Erythroblast (primary cell): Measurements from ENCODE around the gene UCK1.

Experiments
- DNase-seq, 2 experiments: peaks; one replicate each; lab custom pipeline; 2025; lab: John Stamatoyannopoulos, UW
- GATA1 ChIP-seq: IDR thresholded peaks from 2 replicates; pipeline ENCODE4 v1.6.1; 2011; ENCODE audit warnings: low read depth, mild to moderate bottlenecking, control low read depth, low read length, moderate library complexity
- POLR2A ChIP-seq: IDR thresholded peaks from 2 replicates; pipeline ENCODE4 v1.6.1; 2011; ENCODE audit warnings: mild to moderate bottlenecking, low read length

UCK1 gene

DNA sequence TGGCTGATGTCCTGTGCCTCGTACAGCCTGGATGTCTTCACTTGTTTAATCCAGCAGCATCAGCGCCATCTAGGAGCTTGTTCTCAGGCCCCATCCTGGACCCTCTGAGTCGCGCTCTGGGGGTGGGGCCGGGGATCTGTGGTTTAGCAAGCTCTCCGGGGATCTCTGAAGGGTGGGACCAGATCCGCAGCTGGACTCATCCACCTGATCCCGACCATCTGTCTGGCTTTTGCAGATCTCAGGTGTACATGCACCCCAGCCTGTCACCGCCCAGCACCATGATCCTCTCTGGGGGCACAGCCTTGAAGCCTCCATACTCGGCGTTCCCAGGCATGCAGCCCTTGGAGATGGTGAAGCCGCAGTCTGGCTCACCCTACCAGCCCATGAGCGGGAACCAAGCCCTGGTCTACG, 43.4 kb downstream of the UCK1 start:
- DNase-seq: no peak
- no peak for TF ChIP-seq GATA1

DNA sequence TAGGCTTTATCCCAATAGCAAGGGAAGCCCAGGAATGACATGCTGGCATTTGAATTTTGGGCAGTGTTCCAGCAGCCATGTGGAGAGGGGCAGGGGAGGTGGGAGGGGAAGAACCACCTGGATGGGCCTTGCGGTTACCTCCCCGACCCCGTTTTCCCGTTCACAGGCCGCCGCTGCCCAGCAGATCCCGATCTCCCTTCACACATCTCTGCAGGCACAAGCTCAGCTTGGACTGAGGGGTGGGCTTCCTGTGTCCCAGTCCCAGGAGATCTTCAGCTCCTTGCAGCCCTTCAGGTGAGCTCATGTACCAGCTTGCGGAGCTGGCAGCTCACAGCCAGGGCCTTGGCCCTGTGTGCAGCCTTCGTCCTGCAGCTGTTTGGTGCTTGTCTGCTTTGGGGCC, 44.1 kb downstream of the UCK1 start:
- DNase-seq: no peak
- no peak for TF ChIP-seq GATA1
- no peak for TF ChIP-seq POLR2A

DNA sequence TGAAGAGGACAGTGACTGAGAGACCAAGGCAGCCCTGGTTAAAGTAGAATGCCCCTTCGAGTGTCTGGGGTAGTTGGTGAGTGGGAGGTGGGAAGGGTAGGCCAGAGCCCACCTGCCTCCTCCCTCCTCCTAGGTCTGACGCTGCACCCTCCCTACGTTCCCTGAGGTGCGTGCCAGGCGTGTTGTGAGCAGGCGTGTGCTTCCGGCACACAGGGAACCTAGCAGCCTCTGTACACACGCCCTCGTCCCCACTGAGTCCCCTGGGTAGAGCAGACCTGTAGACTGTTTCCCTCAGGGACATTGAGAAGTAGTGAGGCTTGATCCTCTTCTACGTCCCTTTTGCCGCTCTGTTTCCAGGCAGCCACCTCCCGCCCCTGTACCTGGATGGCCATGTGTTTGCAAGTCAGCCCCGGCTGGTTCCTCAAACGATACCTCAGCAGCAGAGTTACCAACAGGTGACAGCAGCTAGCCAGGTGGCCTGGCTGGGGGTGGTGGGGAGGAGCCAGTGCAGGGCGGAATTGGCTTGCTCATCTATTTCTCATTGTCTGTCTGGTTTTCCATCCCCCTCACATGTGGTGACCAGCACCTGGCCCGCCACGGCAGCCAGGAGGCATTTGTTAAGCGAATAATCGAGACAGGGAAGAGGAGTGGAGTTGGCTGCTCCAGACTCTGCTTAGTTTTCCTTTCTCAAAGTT, 45.2 kb downstream of the UCK1 start:
- TF ChIP-seq GATA1 (no peak), POLR2A (no peak)
- DNase-seq: no peak

DNA sequence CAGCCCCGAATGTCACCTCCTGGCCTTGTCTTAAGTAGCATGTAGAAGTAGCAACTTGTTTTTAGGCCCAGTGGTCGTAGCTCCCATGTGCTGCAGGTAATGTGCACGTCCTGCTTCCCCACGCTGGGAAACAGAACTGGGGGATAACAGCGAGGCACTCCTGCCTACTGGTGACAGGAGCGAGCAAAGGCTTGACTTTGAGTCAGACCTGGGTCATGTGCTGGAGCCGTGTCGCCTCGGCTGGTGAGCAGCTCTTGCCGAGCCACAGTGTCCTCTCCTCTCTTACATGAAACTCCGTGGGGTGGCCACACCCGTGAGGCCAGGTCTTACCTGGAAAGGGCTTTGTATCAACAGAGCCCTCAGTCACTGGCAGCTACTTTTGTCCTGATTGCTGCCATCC, 45.9 kb downstream of the UCK1 start:
- TF ChIP-seq POLR2A: no peak
- TF ChIP-seq GATA1: no peak
- DNase-seq: no peak

DNA sequence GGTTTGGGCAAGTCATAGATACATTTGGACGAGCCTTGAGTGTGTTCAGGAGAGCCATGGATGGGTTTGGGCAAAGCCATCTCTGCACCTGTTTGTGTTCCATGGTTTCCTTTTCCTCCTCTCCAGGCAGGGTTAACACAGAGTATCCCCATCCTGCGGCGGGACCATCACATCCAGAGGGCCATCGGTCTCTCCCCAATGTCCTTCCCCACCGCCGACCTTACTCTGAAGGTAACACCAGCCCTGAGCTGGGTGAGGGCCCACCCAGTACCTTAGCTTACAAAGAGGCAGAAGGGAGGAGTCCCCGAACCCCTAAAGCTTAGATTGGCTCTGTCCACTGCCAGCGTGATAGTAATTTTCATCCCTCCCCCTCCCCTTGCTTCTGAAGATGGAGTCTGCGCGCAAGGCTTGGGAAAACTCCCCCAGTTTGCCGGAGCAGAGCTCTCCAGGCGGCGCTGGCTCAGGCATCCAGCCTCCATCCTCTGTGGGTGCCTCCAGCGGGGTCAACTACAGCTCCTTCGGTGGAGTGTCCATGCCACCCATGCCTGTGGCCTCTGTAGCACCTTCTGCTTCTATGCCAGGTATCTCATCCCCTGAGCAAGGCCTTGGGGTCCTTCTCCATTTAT, 46.4 kb downstream of the UCK1 start:
- TF ChIP-seq GATA1: no peak
- TF ChIP-seq POLR2A: no peak
- DNase-seq: no peak

DNA sequence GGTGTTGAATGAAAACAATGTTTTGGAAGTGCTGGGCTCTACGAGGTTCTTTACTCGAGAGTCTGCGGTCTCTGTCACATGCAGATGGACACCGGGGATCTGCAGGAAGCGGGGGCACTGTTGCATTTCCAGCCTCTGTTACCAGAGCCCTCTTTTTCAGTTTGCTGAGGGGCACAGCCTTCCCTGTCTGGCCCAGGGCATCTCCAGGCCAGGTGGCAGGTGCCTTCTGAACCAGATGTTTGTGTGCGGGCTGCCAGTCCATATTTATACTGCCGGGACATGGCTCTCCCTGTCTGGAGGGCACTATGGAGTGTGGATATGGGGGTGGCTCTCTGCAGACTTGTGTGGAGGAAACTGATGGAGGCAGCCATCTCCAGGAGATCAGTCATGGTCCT, 47.0 kb downstream of the UCK1 start:
- TF ChIP-seq GATA1 (no peak), POLR2A (no peak)
- no peak for DNase-seq

DNA sequence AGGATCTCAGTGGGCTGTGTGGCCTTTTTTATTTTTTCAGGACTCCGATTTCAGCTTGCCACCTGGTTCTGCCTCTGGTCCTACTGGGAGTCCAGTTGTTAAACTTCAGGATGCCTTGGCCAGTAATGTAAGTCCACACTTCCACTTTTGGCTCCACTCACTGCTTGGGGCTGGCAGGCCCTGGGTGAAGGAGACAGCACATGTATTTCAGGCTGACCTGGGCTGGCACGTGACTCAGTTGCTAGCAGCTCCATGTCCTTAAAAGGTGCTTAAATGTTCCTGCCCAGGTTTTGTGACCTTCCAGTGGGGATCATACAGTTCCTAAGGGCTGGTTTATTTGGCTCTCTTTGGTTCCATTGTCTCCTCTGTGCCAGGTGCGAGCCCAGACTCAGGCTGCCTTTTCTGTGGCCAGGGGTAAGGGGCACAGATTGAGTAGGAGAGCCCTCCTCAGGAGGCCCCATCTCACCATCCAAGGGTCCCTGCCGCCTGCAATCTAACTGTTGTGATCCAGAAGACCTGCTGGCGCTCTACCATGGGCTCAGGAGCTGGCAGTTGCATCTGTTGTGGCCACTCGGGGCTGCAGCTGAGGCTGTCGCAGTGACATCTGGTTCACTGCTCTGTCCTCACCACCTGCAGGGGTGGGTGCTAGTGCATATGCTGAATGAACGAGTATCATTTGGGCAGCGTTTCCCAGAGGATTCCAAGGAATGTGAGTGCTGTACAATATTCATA, 47.6 kb downstream of the UCK1 start:
- no peak for DNase-seq
- no peak for TF ChIP-seq POLR2A
- TF ChIP-seq GATA1: no peak

DNA sequence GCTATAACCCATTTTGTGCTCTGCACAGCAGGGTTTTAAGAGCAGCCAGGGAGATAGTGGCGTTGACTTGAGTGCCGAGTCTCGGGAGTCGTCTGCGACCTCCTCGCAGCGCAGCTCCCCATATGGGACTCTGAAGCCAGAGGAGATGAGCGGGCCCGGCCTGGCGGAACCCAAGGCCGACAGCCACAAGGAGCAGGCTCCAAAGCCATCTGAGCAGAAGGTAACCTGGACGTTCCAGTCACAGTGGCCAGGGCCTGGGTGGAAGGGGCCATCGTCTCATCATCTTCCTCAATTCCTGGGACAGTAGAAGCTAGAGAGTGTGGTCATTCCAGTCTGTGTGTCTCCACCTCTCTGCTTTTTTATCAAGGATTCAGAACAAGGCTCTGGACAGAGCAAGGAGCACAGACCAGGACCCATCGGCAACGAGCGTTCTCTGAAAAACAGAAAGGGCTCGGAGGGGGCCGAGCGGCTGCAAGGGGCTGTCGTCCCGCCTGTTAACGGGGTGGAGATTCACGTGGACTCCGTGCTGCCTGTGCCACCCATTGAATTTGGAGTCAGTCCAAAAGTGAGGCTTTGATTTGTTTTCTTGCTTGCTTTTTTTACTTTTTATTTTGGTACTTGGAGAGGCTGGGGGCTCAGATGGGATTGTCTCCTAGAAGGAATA, 48.6 kb downstream of the UCK1 start:
- DNase-seq: no peak
- TF ChIP-seq POLR2A (no peak), GATA1 (no peak)

DNA sequence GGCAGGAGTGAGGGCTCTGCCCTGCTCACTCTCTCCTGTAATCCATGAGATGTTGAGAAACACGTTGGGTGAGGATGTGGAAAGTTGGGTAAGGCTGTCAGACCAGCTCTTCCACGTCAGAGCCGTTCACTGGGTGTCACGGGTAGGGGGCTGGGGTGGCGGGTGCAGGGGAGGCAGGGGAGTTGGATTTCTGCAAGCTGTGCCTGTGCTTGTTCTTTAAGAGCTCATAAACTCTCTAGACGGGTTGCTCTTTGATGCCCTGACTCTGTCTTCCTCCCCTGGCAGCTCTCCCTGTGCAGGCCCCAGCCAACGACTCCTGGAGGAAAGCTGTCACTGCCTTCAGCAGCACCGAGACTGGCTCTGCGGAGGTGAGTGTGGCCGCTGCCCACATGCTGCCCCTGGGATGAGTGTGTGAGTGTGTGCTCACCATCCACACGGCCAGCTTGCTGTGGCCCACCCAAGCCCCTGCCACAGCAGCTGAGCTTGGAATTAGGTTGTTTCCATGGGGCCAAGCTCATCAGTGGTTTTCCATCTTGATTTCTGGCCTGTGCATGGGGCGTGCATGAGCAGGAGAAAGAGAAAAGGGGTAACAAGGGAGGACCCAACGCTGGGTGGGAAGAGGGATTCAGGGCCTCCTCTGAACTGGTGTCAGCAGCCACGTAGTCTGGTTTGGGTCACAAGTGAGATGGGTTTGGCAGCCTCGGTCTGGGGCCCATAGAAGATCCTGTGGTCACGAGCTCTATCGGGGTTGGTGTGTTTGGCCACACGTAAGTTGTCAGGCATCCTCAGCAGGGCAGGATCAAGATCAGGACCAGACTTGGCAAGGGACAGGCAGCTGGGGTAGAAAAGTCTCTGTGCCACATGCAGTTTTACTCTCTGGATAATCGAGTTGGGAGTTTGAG, 49.4 kb downstream of the UCK1 start:
- TF ChIP-seq GATA1 (no peak), POLR2A (no peak)

DNA sequence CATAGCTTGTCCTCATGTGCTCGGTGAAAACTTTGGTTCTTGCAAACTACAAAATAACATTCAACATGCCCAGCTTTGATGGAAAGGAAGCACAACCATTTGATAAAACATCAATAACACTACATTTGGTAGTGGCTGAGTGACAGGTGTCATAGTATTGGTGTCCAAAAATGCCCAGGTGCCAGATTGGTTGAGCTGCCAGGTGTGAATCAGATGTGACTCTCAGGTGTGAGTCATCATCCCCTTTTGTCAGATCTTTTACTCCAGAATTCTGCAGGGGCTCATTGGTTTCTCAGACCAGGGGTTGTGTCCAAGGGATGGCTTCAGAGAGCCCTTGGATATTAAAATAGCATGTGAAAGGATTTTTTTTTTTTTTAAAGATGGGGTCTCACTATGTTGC, 50.8 kb downstream of the UCK1 start:
- DNase-seq: no peak
- TF ChIP-seq GATA1 (no peak), POLR2A (no peak)

More for the DNA sequence above, 49.4 kb downstream of the UCK1 start:
- DNase-seq: no peak

DNA sequence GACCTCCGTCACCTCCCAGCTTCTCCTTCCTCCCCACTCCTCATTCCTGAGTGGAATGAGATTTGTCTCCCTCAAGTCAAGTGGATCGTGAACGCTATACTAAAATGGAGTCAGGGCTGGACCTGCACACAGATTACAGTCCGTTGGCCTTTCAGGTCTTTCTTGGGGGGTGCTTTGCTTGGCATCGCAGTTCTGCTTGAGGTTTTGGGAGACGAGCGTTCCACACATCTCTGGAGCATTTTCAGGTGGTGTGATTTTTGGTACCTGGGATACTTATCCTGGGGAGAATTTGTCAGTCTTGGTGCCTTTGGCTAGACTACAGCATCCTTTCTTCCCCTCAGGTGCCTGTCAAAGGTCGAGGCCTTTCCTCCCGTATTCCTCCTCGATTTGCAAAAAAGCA, 52.2 kb downstream of the UCK1 start:
- TF ChIP-seq POLR2A (no peak), GATA1 (no peak)

DNA sequence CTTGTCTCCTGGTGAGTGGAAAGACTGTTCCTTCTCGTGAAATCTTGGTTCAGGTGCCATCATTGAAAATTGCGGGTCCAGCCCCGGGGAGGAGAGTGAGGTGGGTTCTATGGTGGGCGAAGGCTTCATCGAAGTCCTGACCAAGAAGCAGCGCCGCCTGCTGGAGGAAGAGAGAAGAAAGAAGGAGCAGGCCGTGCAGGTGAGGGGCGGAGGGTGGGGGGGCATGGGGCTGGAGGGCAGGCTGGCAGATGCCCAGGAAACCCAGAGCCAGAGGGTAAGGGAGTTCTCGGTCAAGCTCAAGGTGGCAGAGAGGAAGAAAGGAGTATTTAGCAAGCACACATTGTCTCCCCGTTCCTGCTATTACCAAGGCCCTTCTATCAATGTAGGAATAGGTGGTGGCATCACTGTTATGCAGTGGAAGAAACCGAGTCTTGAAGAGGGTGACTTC, 52.6 kb downstream of the UCK1 start:
- DNase-seq: peak; percentile 39 to 68
- no peak for TF ChIP-seq GATA1
- no peak for TF ChIP-seq POLR2A

More for the DNA sequence above, 52.2 kb downstream of the UCK1 start:
- no peak for DNase-seq

DNA sequence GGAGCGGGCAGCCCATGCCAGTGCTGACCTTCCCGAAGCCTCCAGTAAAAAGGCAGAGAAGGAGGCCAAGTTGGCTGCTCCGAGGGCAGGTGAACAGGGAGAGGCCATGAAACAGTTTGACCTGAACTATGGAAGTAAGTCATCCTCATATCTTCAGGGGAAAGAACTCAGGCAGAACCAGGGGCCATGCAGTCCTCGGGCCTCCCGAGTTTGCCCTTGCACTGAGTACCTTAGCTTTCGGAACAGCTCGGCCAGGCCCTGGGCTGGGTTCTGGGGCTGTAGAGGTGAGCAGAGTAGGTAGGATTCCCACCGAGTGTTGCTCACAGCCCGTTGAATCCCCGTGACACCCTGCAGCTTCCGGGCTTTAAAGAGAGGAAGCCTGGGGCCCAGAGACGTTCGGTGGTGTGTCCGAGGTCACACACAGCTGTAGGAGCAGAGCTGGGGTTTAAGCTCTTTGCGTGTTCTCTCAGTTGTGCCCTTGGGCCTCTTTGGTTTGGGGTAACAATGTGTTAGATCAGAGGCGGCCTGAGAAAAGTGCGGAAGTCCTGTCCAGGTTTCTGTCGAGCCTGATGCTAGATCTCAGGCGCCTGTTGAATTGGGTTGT, 53.1 kb downstream of the UCK1 start:
- TF ChIP-seq GATA1: no peak
- no peak for TF ChIP-seq POLR2A
- DNase-seq: no peak
